Measurements from ENCODE around the gene TNIP2.
A peak's percentile ranks its signal among the peaks of the same experiment; 100 is the strongest.

The TNIP2 gene

DNA sequence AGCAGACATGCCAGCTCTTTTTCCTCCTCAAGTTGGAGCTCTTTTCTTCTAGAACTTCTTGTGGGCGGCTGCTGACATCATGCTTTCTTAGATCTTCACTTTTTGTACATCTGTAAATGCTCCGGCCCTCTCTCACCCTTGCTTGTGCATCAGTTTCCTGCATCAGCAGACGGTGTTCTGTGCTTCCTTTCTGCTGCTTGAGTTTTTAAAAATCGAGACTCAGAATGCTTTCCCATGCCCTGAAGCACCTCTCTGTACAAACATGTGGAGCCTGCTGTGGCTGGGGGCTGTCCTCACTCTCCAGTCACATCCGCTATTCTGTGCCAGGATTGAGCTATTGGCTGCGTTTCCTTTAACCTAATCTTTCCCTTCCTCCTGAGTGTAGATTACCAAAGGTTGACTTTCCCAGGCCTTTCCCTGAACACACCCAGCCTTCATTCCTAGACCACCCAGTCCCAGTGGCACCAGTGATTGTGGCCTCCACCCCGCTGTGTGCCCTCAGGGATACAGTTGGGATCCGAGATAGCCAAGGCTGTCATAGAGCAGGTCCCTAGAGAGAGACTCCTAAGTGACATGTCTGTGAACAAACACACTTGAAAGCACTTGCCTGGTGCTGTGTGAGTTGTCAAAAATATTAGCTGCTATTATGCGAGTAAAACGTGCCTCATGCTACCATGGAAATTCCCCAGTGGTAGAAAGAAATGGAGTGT, 41.9 kb downstream of the TNIP2 start:
- DNase-seq: peak in 5 of 6 experiments; percentile 10 to 61 (median 48)

GRCh38 chr4:2713337-2713736, 42.8 kb downstream of the TNIP2 start:
- DNase-seq: no peak

GRCh38 chr4:2712261-2712842, 43.8 kb downstream of the TNIP2 start:
- no peak for DNase-seq

DNA sequence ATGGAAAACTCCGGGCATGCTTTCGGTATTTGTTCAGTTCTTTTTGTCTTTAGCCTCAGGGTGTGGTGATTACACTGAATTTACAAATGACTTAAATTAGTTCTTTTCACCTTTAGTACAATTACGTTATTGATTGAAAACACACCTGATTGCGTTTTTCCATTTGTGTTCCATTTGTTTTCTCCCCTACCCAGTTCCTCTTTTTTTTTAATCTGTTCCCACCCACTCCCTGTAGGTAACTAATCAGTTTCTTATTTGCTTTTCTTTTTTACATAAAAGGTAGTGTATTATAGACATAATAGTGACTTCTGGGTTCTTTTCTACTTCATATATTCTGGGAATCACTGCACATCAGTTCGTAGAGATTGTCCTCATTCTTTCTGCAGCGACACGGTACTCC, 53.4 kb downstream of the TNIP2 start:
- no peak for DNase-seq

GRCh38 chr4:2702361-2702760, 53.8 kb downstream of the TNIP2 start:
- no peak for DNase-seq

DNA sequence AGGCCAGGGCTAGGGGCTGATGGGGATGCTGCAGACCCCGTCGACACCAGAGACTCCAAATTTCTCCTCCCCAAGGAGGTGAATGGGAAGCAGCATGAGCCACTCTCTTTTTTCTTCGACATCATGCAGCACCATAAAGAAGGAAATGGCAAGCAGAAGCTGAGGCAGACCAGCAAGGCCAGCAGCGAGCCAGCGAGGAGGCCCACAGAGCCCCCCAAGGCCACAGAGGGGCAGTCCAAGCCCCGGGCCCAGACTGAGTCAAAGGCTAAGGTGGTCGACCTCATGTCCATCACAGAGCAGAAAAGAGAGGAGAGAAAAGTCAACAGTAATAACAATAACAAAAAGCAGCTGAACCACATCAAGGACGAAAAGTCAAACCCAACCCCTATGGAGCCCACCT, 56.1 kb downstream of the TNIP2 start:
- no peak for DNase-seq

GRCh38 chr4:2699534-2699933, 56.6 kb downstream of the TNIP2 start:
- DNase-seq: no peak

GRCh38 chr4:2698951-2699505, 57.1 kb downstream of the TNIP2 start:
- no peak for DNase-seq

DNA sequence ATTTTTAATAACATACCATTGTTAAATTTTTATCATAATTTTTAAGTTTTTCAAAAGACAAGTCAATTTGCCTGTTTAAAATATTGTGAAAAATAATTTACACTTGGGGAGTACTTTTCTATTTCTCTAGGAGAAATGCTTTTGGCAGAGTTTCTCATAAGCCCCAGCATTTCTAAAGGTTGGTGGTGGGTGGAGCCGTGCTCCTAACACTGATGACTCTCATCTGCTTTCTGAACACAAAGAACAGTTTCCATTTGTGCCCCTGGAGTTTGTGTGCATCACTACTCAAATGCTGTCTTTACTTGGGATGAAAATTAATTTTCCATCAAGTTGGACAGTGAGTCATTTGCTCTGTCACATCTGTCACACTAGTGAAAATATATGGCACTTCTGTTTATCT, 57.6 kb downstream of the TNIP2 start:
- no peak for DNase-seq

DNA sequence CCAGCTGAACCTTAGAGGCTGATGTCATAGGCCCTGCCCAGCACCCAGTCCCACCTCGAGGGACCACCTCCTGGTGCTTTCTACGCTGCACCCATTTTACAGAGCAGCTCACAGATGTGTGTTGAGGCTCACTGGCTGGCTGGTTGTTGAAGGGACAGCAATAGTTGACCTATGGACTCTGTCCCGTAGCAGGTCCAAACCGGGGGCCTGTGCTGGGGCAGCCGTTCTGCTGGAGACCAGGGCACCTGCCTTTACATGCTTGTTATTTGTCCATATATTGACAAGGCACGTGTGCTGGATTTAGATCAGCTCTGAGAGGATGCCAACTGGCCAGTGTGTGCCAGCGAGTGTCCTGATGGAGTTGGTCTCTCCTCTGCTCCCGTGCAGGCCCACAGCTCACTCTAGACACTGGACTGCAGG, 58.1 kb downstream of the TNIP2 start:
- no peak for DNase-seq

DNA sequence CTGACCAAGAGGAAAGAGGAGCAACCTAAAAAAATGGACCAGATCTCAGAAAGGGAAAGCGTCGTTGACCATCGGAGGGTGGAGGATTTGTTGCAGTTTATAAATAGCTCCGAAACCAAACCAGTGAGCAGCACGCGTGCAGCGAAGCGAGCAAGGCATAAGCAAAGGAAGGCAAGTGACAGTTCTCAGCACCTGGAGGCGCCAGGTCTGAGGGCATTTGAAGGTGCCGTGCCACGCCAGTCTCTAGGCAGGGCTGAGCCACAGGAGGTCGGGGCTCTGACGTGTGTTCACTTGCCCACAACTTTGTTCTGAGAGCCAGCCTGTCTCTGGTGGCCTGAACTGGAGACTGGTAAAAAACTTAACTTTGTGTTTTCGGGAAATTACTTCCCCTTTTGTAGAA, 59.7 kb downstream of the TNIP2 start:
- no peak for DNase-seq

DNA sequence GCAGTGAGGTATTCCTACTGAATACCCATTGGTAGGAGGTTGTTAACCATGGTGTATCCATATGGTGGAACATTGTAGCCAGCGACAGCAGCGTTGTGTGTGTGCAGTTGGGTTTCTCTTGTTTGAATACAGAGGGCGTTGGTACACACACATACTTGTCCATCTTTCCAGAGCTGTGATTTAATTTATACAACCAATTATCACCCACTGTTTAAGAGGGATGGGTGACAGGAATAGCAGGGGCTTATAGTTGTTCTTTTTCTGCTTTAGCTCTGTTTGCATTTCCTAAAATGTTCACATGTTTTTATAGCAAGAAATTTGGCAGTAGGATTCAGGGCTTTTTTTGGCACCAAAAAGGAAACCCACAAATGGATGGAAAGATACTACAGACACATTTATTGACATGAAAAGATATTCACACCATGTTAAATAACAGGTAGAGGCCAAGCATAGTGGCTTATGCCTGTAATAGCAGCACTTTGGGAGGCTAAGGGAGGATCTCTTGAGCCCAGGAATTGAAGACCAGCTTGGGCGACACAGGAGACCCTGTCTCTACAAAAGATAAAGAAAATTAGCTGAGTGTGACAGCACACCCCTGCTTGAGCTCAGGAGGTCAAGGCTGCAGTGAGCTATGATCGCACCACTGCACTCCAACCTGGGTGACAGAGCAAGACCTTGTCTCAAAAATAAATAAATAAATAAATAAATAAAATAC, 60.6 kb downstream of the TNIP2 start:
- DNase-seq: no peak

- DNase-seq: no peak
Observed at GRCh38 chr4:2694691-2695090, 61.4 kb downstream of the TNIP2 start.

GRCh38 chr4:2691952-2692435, 64.1 kb downstream of the TNIP2 start:
- no peak for DNase-seq
